Suprapubic skin (tissue), 4 donors: ENCODE measurements around the gene MDM1.

Source experiments
- EP300 ChIP-seq: sonication (generic); formaldehyde crosslinking; IDR thresholded peaks from one replicate; pipeline ENCODE4 v1.6.1; 2017; ENCODE audit warnings: antibody characterized with exemption
- POLR2A ChIP-seq, 2 donors: fragments of 450-650 bp; IDR thresholded peaks; one replicate each; pipeline ENCODE4 v1.6.1; 2017; ENCODE audit warnings: antibody characterized with exemption in 2 of 2, mild to moderate bottlenecking in 2 of 2, moderate library complexity in 2 of 2
- POLR2AphosphoS5 ChIP-seq, 3 donors: sonication (generic); formaldehyde crosslinking; IDR thresholded peaks; one replicate each; pipeline ENCODE4 v1.6.1; 2017; ENCODE audit warnings: antibody characterized with exemption in 3 of 3
- TF ChIP-seq, protein P1 (sequence below), 2 donors: fragments of 200-600 bp in 1 of 2; fragments of 450-650 bp in 1 of 2; sonication (generic) in 1 of 2; IDR thresholded peaks; one replicate each; pipeline ENCODE4 v1.5.1; 2016 to 2019; ENCODE audit warnings: antibody characterized with exemption in 2 of 2, mild to moderate bottlenecking in 1 of 2, moderate library complexity in 1 of 2

DNA sequence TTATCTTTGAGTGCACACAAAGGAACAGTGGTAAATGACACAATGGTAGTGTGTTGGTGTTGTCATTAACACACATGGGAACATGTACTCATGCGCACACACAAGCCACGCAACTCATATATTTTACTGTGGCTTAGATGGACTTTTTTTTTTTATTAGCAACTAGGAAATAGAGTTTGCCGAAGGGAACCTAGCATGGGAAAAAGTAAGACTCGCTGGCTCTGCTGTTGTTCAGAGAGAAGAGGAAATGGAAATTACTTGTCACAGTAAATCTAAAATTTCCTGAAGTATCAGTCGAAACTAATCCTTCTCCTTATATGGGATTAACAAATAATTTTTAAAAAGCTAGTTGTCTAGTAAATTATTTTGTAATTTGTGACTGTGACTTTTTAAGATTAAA lies 45.1 kb downstream of the MDM1 start:
- TF ChIP-seq, protein P1, sequence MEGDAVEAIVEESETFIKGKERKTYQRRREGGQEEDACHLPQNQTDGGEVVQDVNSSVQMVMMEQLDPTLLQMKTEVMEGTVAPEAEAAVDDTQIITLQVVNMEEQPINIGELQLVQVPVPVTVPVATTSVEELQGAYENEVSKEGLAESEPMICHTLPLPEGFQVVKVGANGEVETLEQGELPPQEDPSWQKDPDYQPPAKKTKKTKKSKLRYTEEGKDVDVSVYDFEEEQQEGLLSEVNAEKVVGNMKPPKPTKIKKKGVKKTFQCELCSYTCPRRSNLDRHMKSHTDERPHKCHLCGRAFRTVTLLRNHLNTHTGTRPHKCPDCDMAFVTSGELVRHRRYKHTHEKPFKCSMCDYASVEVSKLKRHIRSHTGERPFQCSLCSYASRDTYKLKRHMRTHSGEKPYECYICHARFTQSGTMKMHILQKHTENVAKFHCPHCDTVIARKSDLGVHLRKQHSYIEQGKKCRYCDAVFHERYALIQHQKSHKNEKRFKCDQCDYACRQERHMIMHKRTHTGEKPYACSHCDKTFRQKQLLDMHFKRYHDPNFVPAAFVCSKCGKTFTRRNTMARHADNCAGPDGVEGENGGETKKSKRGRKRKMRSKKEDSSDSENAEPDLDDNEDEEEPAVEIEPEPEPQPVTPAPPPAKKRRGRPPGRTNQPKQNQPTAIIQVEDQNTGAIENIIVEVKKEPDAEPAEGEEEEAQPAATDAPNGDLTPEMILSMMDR (IDR thresholded peaks at IDR 0.05) = no peak
- TF ChIP-seq POLR2A (IDR thresholded peaks at IDR 0.05) (no peak), POLR2AphosphoS5 (IDR thresholded peaks at IDR 0.05) (no peak), EP300 (no peak)
